Thyroid gland (tissue), 4 donors: ENCODE data around the gene CCSER1.

ENCODE experiments used
- CTCF ChIP-seq, 6 experiments: fragments of 200-600 bp in 3 of 6; fragments of 450-650 bp in 3 of 6; sonication (generic) in 3 of 6; IDR thresholded peaks; one replicate each; pipeline ENCODE4 v1.5.1; 2016 to 2019; ENCODE audit warnings: antibody characterized with exemption in 6 of 6, mild to moderate bottlenecking in 2 of 6, inconsistent platforms in 1 of 6, moderate library complexity in 1 of 6
- POLR2A ChIP-seq, 2 donors: fragments of 450-650 bp; IDR thresholded peaks; one replicate each; pipeline ENCODE4 v1.6.1; 2017; ENCODE audit warnings: antibody characterized with exemption in 2 of 2, mild to moderate bottlenecking in 2 of 2, moderate library complexity in 1 of 2

GRCh38 chr4:91502365-91502764 lies 1375.2 kb downstream of the CCSER1 start:
- TF ChIP-seq CTCF (IDR thresholded peaks at IDR 0.05) (no peak), POLR2A (IDR thresholded peaks at IDR 0.05) (no peak)
